Epithelial cell of esophagus (primary cell): Measurements from ENCODE around the gene SLC25A13.
"Not testable (repeated sequence)": the region's sequence is repeated elsewhere in the genome, so short reads cannot be mapped to it uniquely, and the experiment has no call there.

Experiments used
- DNase-seq: peaks from one replicate; pipeline ENCODE4 v3.0.0; 2010; ENCODE audit warnings: low read depth
- H3K4me3 ChIP-seq: 2 replicates; pipeline ENCODE4 v1.5.1; 2011; ENCODE audit warnings: mild to moderate bottlenecking, low read length, control low read depth
- CTCF ChIP-seq: IDR thresholded peaks from 2 replicates; pipeline ENCODE4 v1.5.1; 2011; ENCODE audit warnings: low read depth, mild to moderate bottlenecking, low read length, control low read depth, inconsistent platforms; ENCODE audit not compliant: insufficient read depth; ENCODE audit errors: missing control alignments

The SLC25A13 gene

GRCh38 chr7:96321658-96322372 lies at the start of gene SLC25A13:
SLC25A13 (minus strand) TSS chr7:96322098; CDS start chr7:96321956, 142 bp downstream.
- TF ChIP-seq CTCF, result no peak
- peak; percentile 60 for DNase-seq
- peak within 1 kb of the TSS; percentile 71 for H3K4me3 ChIP-seq

GRCh38 chr7:96365916-96366315 lies 44.0 kb upstream of the SLC25A13 start:
- DNase-seq, H3K4me3 ChIP-seq: not testable (repeated sequence)

- no peak for TF ChIP-seq CTCF
- no peak overlapping the region for H3K4me3 ChIP-seq
- DNase-seq, result no peak
Observed at GRCh38 chr7:96361116-96361857, 39.4 kb upstream of the SLC25A13 start.

- DNase-seq, result no peak
- no peak for TF ChIP-seq CTCF
- no peak overlapping the region for H3K4me3 ChIP-seq
Observed at GRCh38 chr7:96359876-96360275, 38.0 kb upstream of the SLC25A13 start.

GRCh38 chr7:96358236-96358971 lies 36.5 kb upstream of the SLC25A13 start:
- H3K4me3 ChIP-seq, DNase-seq: not testable (repeated sequence)

- DNase-seq, result no peak
- no peak overlapping the region for H3K4me3 ChIP-seq
- TF ChIP-seq CTCF, result no peak
Observed at GRCh38 chr7:96355990-96356506, 34.1 kb upstream of the SLC25A13 start.

- DNase-seq, result peak; percentile 21
- H3K4me3 ChIP-seq, result no peak overlapping the region
- TF ChIP-seq CTCF, result no peak
Observed at GRCh38 chr7:96354881-96355280, 33.0 kb upstream of the SLC25A13 start.
